Lung (tissue), 12 donors: ENCODE data around the gene TRMT61A. TPM values are rescaled to one million over a fixed set of nuclear protein-coding genes. Genes with fewer than 3 reads are reported as not detected.
A peak's percentile ranks its signal among the peaks of the same experiment; 100 is the strongest.

ENCODE experiments used
- ATAC-seq: fragments of 200-7000 bp; cut with Tn5 transposase; one replicate; pipeline ENCODE4 v1.9.1; 2020; ENCODE audit warnings: moderate number of reproducible peaks; ENCODE audit not compliant: insufficient read depth, low FRiP score
- DNase-seq, 3 donors: peaks; one replicate each; pipeline ENCODE4 v3.0.0-alpha.2; 2013 to 2017
- H3K27ac ChIP-seq, 2 donors: one replicate each; pipeline ENCODE4 v1.5.1; 2013; ENCODE audit warnings: mild to moderate bottlenecking in 2 of 2, moderate library complexity in 2 of 2, control low read depth in 1 of 2, inconsistent platforms in 1 of 2, low read depth in 1 of 2, low read length in 1 of 2
- H3K27me3 ChIP-seq, 3 donors: one replicate each; pipeline ENCODE4 v1.5.1; 2013; ENCODE audit warnings: low read length in 2 of 3; ENCODE audit not compliant: control insufficient read depth in 3 of 3, insufficient read depth in 3 of 3
- H3K36me3 ChIP-seq, 4 donors: one replicate each; pipeline ENCODE4 v1.5.1; 2013; ENCODE audit warnings: low read length in 4 of 4, mild to moderate bottlenecking in 1 of 4, moderate library complexity in 1 of 4; ENCODE audit not compliant: control insufficient read depth in 4 of 4, insufficient read depth in 4 of 4
- H3K4me1 ChIP-seq, 5 donors: one replicate each; pipeline ENCODE4 v1.5.1; 2013; ENCODE audit warnings: low read length in 5 of 5, mild to moderate bottlenecking in 2 of 5, moderate library complexity in 1 of 5; ENCODE audit not compliant: control insufficient read depth in 5 of 5, insufficient read depth in 5 of 5
- H3K4me3 ChIP-seq: one replicate; pipeline ENCODE4 v1.5.1; 2013; ENCODE audit warnings: mild to moderate bottlenecking, control low read depth, moderate library complexity
- H3K9ac ChIP-seq, 2 donors: one replicate each; pipeline ENCODE4 v1.5.1; 2013; ENCODE audit warnings: low read length in 2 of 2, control low read depth in 1 of 2; ENCODE audit not compliant: insufficient read depth in 1 of 2
- H3K9me3 ChIP-seq, 4 donors: one replicate each; pipeline ENCODE4 v1.5.1; 2013; ENCODE audit warnings: low read length in 3 of 4, mild to moderate bottlenecking in 1 of 4, moderate library complexity in 1 of 4; ENCODE audit not compliant: control insufficient read depth in 4 of 4, insufficient read depth in 3 of 4
- CTCF ChIP-seq: IDR thresholded peaks from 2 replicates; pipeline ENCODE4 v1.5.1; 2012; ENCODE audit warnings: mild to moderate bottlenecking; ENCODE audit errors: control extremely low read depth, extremely low read depth
- WGBS, 2 donors: extraction: QIAGEN DNeasy Blood & Tissue Kit; methylation state at CpG; one replicate each; pipeline ENCODE4 v1.1.7; 2013; 5-methylcytosine and 5-hydroxymethylcytosine counted together
- polyA plus RNA-seq, 2 donors: library from polyadenylated mRNA; stranded (reverse); fragments of 200-250 nt; gene quantifications; one replicate each; pipeline ENCODE4 v1.2.1, GENCODE V29; 2013
- total RNA-seq, 2 donors: library from RNA; depleted of rRNA in 1 of 2; stranded (reverse); fragments of >200 nt in 1 of 2; gene quantifications; one replicate each; pipeline ENCODE4 v1.2.1, GENCODE V29; 2014 to 2021
- donor health status: control.
- donor health status: control.
- donor health status: Bipolar disorder and iron deficiency.
- donor health status: healthy.
- donor health status: DM: yes; HTN: yes; CAD: no.

The TRMT61A gene
- total and polyA plus RNA-seq, 4 donors = 11.9 to 21.5 (median 16.0) TPM

- 89 to 93% methylated on average over 10 of the region's 10 CpGs for WGBS, 2 donors
- Histone ChIP-seq H3K9ac (no peak overlapping the region), H3K4me1 (no peaks in the 10 kb centered on the region), H3K27ac (peak overlapping the region in 1 of 2 donors; percentile 3), H3K9me3 (peaks cover 0 to 1% (median 0%) of the 10 kb centered on the region in 4 donors), H3K4me3 (no peak overlapping the region), H3K36me3 (peaks cover 20 to 42% (median 41%) of the 10 kb centered on the region in 4 donors), H3K27me3 (no peaks in the 10 kb centered on the region)
- no peak for TF ChIP-seq CTCF
- no peak for ATAC-seq
- no peak for DNase-seq
Measured at GRCh38 chr14:103491691-103492090, 37.3 kb upstream of the TRMT61A start.

- H3K4me3 ChIP-seq = no peak overlapping the region
- H3K36me3 ChIP-seq = peaks cover 20 to 44% (median 39%) of the 10 kb centered on the region in 4 donors
- DNase-seq = no peak
- no peaks in the 10 kb centered on the region for H3K4me1 ChIP-seq
- no peak overlapping the region for H3K9ac ChIP-seq
- ATAC-seq = no peak
- no peak for TF ChIP-seq CTCF
- peak overlapping the region in 1 of 2 donors; percentile 26 for H3K27ac ChIP-seq
- H3K9me3 ChIP-seq = peaks cover 0 to 1% (median 0%) of the 10 kb centered on the region in 4 donors
- 47 to 64% methylated on average over 6 of the region's 6 CpGs for WGBS, 2 donors
- no peaks in the 10 kb centered on the region for H3K27me3 ChIP-seq
Measured at GRCh38 chr14:103492156-103492925, 36.7 kb upstream of the TRMT61A start.

GRCh38 chr14:103495854-103496253 lies 33.1 kb upstream of the TRMT61A start:
- no peak for DNase-seq

More at GRCh38 chr14:103495854-103496253, 33.1 kb upstream of the TRMT61A start:
- Histone ChIP-seq H3K27me3 (no peaks in the 10 kb centered on the region), H3K9ac (no peak overlapping the region), H3K4me3 (no peak overlapping the region), H3K27ac (no peak overlapping the region), H3K9me3 (peaks cover 0 to under 1% (median 0%) of the 10 kb centered on the region in 4 donors), H3K4me1 (peaks cover 0 to 4% (median 0%) of the 10 kb centered on the region in 5 donors), H3K36me3 (peaks cover 20 to 40% (median 24%) of the 10 kb centered on the region in 4 donors)
- ATAC-seq = no peak
- WGBS, 2 donors = 67 to 80% methylated on average over 2 of the region's 2 CpGs
- no peak for TF ChIP-seq CTCF
